Endothelial cell (in vitro differentiated cells): ENCODE measurements around the gene IL1RAP. TPM values are rescaled to one million over a fixed set of nuclear protein-coding genes. Genes with fewer than 3 reads are reported as not detected.

ENCODE experiments used
- DNase-seq: peaks from one replicate; pipeline ENCODE4 v3.0.0; 2021; ENCODE audit warnings: low spot score
- H3K27ac Mint-ChIP-seq: one replicate; pipeline ENCODE4 v1.8.0; 2021; ENCODE audit warnings: mixed read lengths, inconsistent platforms; ENCODE audit not compliant: unreplicated experiment
- H3K27me3 Mint-ChIP-seq: one replicate; pipeline ENCODE4 v1.8.0; 2021; ENCODE audit warnings: mild to moderate bottlenecking, moderate library complexity, mixed read lengths, inconsistent platforms; ENCODE audit not compliant: unreplicated experiment
- H3K36me3 Mint-ChIP-seq: one replicate; pipeline ENCODE4 v1.8.0; 2021; ENCODE audit warnings: mild to moderate bottlenecking, low read depth, mixed read lengths, inconsistent platforms; ENCODE audit not compliant: unreplicated experiment
- H3K4me1 Mint-ChIP-seq: one replicate; pipeline ENCODE4 v1.8.0; 2021; ENCODE audit warnings: mild to moderate bottlenecking, mixed read lengths, inconsistent platforms; ENCODE audit not compliant: unreplicated experiment
- H3K4me3 Mint-ChIP-seq: one replicate; pipeline ENCODE4 v1.8.0; 2021; ENCODE audit warnings: mild to moderate bottlenecking, mixed read lengths, inconsistent platforms; ENCODE audit not compliant: unreplicated experiment
- H3K9me3 Mint-ChIP-seq: one replicate; pipeline ENCODE4 v1.8.0; 2021; ENCODE audit warnings: mixed read lengths, inconsistent platforms; ENCODE audit not compliant: unreplicated experiment
- CTCF ChIP-seq: fragments of 200-600 bp; sonication (generic); IDR thresholded peaks from one replicate; pipeline ENCODE4 v1.5.0; 2021; ENCODE audit warnings: antibody characterized with exemption; ENCODE audit not compliant: unreplicated experiment
- total RNA-seq: library from RNA; stranded (reverse); fragmentation: NEBNext Ultra II Directional; extraction: Animal tissue kit (Norgen Biotek cat#: 25700); gene quantifications from one replicate; pipeline ENCODE4 v1.2.1, GENCODE V29; 2021; ENCODE audit not compliant: unreplicated experiment

The IL1RAP gene
- total RNA-seq, 1 donor from 2014 or later = 7.7 TPM

DNA sequence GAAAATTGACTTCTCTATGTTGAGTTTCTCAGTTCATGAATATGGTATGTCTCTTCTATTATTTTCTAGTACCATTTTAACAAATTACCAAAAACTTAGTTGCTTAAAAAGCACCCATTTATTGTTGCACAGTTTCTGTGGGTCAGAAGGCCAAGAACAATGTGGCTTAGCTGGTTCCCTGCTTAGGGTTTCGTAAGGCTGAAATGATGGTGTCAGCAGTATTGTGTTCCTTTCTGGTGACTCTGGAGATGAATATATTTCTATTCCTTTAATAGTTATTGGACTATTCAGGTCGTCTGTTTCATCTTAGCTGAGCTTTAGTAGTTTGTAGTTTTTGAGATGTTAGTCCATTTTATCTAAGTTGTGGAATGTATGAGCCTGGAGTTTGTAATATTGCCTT, 44.9 kb downstream of the IL1RAP start:
- H3K4me1 Mint-ChIP-seq = no peaks in the 10 kb centered on the region
- DNase-seq = no peak
- no peaks in the 10 kb centered on the region for H3K27me3 Mint-ChIP-seq
- H3K4me3 Mint-ChIP-seq = no peak overlapping the region
- H3K9me3 Mint-ChIP-seq = no peaks in the 10 kb centered on the region
- no peak for TF ChIP-seq CTCF
- H3K27ac Mint-ChIP-seq = no peak overlapping the region
- no peaks in the 10 kb centered on the region for H3K36me3 Mint-ChIP-seq

- no peak for TF ChIP-seq CTCF
These were observed 46.4 kb downstream of the IL1RAP start for GRCh38 chr3:190560013-190560895.

DNA sequence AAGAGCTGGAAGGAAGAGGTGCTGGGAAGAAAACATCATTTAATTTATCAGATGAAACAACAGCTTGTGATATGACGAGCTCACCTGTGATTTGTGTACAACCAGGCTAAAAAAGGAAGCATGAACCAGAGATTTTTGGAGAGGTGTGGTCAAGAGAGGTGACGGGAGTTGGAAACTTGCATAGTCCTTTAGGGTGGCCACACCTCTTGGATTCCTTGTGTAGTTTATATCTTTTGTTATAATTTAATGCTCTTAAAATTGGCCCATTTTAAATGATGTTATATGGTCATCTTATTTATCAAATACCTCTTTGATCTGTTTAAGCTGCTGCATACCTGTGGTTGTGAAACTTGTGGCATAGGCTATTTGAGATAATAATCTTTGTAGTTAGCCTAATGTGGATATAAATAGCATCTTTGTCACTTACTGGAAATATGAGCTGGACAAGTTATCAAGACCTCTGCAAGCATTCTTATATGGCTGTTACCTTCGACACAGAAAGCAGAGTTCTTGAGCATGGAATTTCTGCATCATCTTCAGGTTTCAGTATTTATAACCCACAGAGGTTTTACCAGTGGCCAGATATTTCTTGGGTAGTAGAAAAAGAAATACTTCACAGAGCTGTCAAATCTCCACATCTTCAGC, 49.1 kb downstream of the IL1RAP start:
- Mint-ChIP-seq H3K27me3 (no peaks in the 10 kb centered on the region), H3K9me3 (no peaks in the 10 kb centered on the region), H3K36me3 (no peaks in the 10 kb centered on the region), H3K4me3 (no peak overlapping the region), H3K27ac (no peak overlapping the region), H3K4me1 (peaks cover 14% of the 10 kb centered on the region)
- no peak for DNase-seq
- TF ChIP-seq CTCF = no peak

More at GRCh38 chr3:190560013-190560895, 46.4 kb downstream of the IL1RAP start:
- Mint-ChIP-seq H3K9me3 (no peaks in the 10 kb centered on the region), H3K4me3 (no peak overlapping the region), H3K36me3 (no peaks in the 10 kb centered on the region), H3K27ac (no peak overlapping the region), H3K4me1 (no peaks in the 10 kb centered on the region), H3K27me3 (no peaks in the 10 kb centered on the region)
- no peak for DNase-seq

- TF ChIP-seq CTCF = no peak
- no peak overlapping the region for H3K27ac Mint-ChIP-seq
- no peaks in the 10 kb centered on the region for H3K9me3 Mint-ChIP-seq
- H3K4me1 Mint-ChIP-seq = peaks cover 14% of the 10 kb centered on the region
- H3K4me3 Mint-ChIP-seq = no peak overlapping the region
- no peaks in the 10 kb centered on the region for H3K36me3 Mint-ChIP-seq
- H3K27me3 Mint-ChIP-seq = no peaks in the 10 kb centered on the region
- DNase-seq = no peak
These were observed 50.3 kb downstream of the IL1RAP start for GRCh38 chr3:190564175-190564574.
